Gastrocnemius medialis (tissue), 4 donors: ENCODE data around the gene MCAM. TPM values are rescaled to one million over a fixed set of nuclear protein-coding genes. Genes with fewer than 3 reads are reported as not detected.

ENCODE experiments used
- ATAC-seq, 2 donors: fragments of 150-250 bp; one replicate each; pipeline ENCODE4 v1.9.1; 2016
- DNase-seq, 2 donors: peaks; one replicate each; pipeline ENCODE4 v3.0.0-alpha.2; 2019
- H3K27ac ChIP-seq, 4 donors: fragments of 200-600 bp; sonication (generic); 1 replicate in 1 of 4; 2 replicates in 3 of 4; pipeline ENCODE4 v1.5.1; 2016 to 2018; ENCODE audit warnings: mild to moderate bottlenecking in 2 of 4, moderate library complexity in 1 of 4
- H3K27me3 ChIP-seq, 3 donors: fragments of 200-600 bp; sonication (generic) in 2 of 3; 1 replicate in 1 of 3; 2 replicates in 2 of 3; pipeline versions ENCODE4 v1.5.1 to v1.6.0; 2016 to 2019; ENCODE audit warnings: mild to moderate bottlenecking in 1 of 3, moderate library complexity in 1 of 3
- H3K36me3 ChIP-seq, 2 donors: fragments of 200-600 bp; sonication (generic) in 1 of 2; one replicate each; pipeline ENCODE4 v1.5.1; 2017 to 2018
- H3K4me1 ChIP-seq, 2 donors: fragments of 200-600 bp; sonication (generic) in 1 of 2; one replicate each; pipeline ENCODE4 v1.5.1; 2016 to 2017; ENCODE audit warnings: mild to moderate bottlenecking in 2 of 2
- H3K4me3 ChIP-seq, 4 donors: fragments of 200-600 bp; sonication (generic) in 3 of 4; 1 replicate in 1 of 4; 2 replicates in 3 of 4; pipeline ENCODE4 v1.5.1; 2016 to 2019; ENCODE audit warnings: mild to moderate bottlenecking in 2 of 4
- H3K9me3 ChIP-seq, 3 donors: fragments of 200-600 bp; sonication (generic) in 2 of 3; 1 replicate in 1 of 3; 2 replicates in 2 of 3; pipeline ENCODE4 v1.5.1; 2016 to 2019
- CTCF ChIP-seq, 5 experiments: fragments of 450-650 bp in 3 of 5; fragments of 200-600 bp in 2 of 5; sonication (generic) in 2 of 5; IDR thresholded peaks in 4 of 5; conservative IDR thresholded peaks in 1 of 5; 1 replicate in 4 of 5; 2 replicates in 1 of 5; pipeline ENCODE4 v1.5.1; 2016 to 2019; ENCODE audit warnings: antibody characterized with exemption in 5 of 5, mild to moderate bottlenecking in 3 of 5, moderate library complexity in 3 of 5
- POLR2A ChIP-seq, 2 donors: fragments of 450-650 bp; IDR thresholded peaks; one replicate each; pipeline ENCODE4 v1.6.1; 2017; ENCODE audit warnings: antibody characterized with exemption in 2 of 2, mild to moderate bottlenecking in 2 of 2, moderate library complexity in 2 of 2
- in situ Hi-C, 4 donors: fragments of 200-750 bp; cut with MboI; loops; one replicate each; pipeline versions ENCODE4 v1.15.0 to v1.8.0; 2017; ENCODE audit warnings: low sequenced_read_pairs in 4 of 4
- intact Hi-C: fragments of 100-400 bp; cut with DNase I; formaldehyde crosslinking; loops from one replicate; pipeline ENCODE4 v1.15.1; 2023; ENCODE audit warnings: low total_unique reads
- microRNA-seq, 2 donors: library from miRNA; unstranded; fragments of <30 nt; microRNA quantifications; one replicate each; pipeline ENCODE4, GENCODE V29; 2016; ENCODE audit warnings: borderline replicate concordance in 2 of 2
- total RNA-seq, 4 donors: library from RNA; depleted of rRNA; stranded (reverse); fragments of >200 nt; gene quantifications; one replicate each; pipeline versions ENCODE4 v1.1.0 to v1.2.3, GENCODE V29; 2016

MCAM gene
- total RNA-seq, 4 donors from 2014 or later, result 22.6 to 193 (median 123) TPM

- no peak for DNase-seq
- Histone ChIP-seq H3K27me3 (no peaks in the 10 kb centered on the region), H3K4me1 (peaks cover 14 to 26% of the 10 kb centered on the region in 2 donors), H3K4me3 (no peak overlapping the region), H3K27ac (no peak overlapping the region), H3K9me3 (no peaks in the 10 kb centered on the region), H3K36me3 (no peaks in the 10 kb centered on the region)
- in situ Hi-C loops (no loop called here), intact Hi-C loops (loop anchor here (5.0 kb wide), 1 partner anchor 59 kb away; the partner anchor contains the start of gene CBL)
- TF ChIP-seq POLR2A (IDR thresholded peaks at IDR 0.05), result no peak
- no peak for TF ChIP-seq CTCF (IDR thresholded peaks at IDR 0.05 in 4 of 5, conservative IDR thresholded peaks at IDR 0.05 in 1 of 5)
- no peak for ATAC-seq
These were observed 50.9 kb downstream of the MCAM start for GRCh38 chr11:119266063-119266462.

GRCh38 chr11:119263352-119263940 lies 53.5 kb downstream of the MCAM start:
- peaks cover 14 to 26% of the 10 kb centered on the region in 2 donors for H3K4me1 ChIP-seq
- intact Hi-C loops (no loop called here), in situ Hi-C loops (no loop called here)
- H3K4me3 ChIP-seq, result no peak overlapping the region
- ATAC-seq (peak in 1 of 2 donors; percentile 64), DNase-seq (no peak)
- H3K9me3 ChIP-seq, result no peaks in the 10 kb centered on the region
- TF ChIP-seq CTCF (IDR thresholded peaks at IDR 0.05 in 4 of 5, conservative IDR thresholded peaks at IDR 0.05 in 1 of 5), result no peak
- no peak for TF ChIP-seq POLR2A (IDR thresholded peaks at IDR 0.05)
- H3K27ac ChIP-seq, result peak overlapping the region; percentile 44 to 65 (median 48)
- no peaks in the 10 kb centered on the region for H3K27me3 ChIP-seq
- no peaks in the 10 kb centered on the region for H3K36me3 ChIP-seq

GRCh38 chr11:119262668-119263351 lies 54.1 kb downstream of the MCAM start:
- Histone ChIP-seq H3K4me3 (no peak overlapping the region), H3K36me3 (no peaks in the 10 kb centered on the region), H3K9me3 (no peaks in the 10 kb centered on the region), H3K27me3 (no peaks in the 10 kb centered on the region), H3K27ac (peak overlapping the region; percentile 44 to 65 (median 48)), H3K4me1 (peaks cover 14 to 26% of the 10 kb centered on the region in 2 donors)
- in situ Hi-C loops (no loop called here), intact Hi-C loops (no loop called here)
- TF ChIP-seq POLR2A (IDR thresholded peaks at IDR 0.05), result no peak
- no peak for TF ChIP-seq CTCF (IDR thresholded peaks at IDR 0.05 in 4 of 5, conservative IDR thresholded peaks at IDR 0.05 in 1 of 5)
- DNase-seq (no peak), ATAC-seq (no peak)

GRCh38 chr11:119258983-119259382 lies 57.9 kb downstream of the MCAM start:
- in situ Hi-C loops (no loop called here), intact Hi-C loops (no loop called here)
- Histone ChIP-seq H3K9me3 (no peaks in the 10 kb centered on the region), H3K4me1 (peaks cover 14 to 21% of the 10 kb centered on the region in 2 donors), H3K27me3 (no peaks in the 10 kb centered on the region), H3K36me3 (no peaks in the 10 kb centered on the region), H3K4me3 (no peak overlapping the region), H3K27ac (no peak overlapping the region)
- ATAC-seq, result no peak
- TF ChIP-seq CTCF (IDR thresholded peaks at IDR 0.05 in 4 of 5, conservative IDR thresholded peaks at IDR 0.05 in 1 of 5), result no peak
- no peak for TF ChIP-seq POLR2A (IDR thresholded peaks at IDR 0.05)
- no peak for DNase-seq

Small RNAs within 50 kb of the gene (microRNA-seq; reads per million reads assigned to microRNA genes)
- 0 reads per million in 2 donors for gene MIR6756

Other genes with a start within 250 kb of the MCAM start
- 10 to 100 TPM; 16.5 to 25.9 (median 20.3) TPM for gene VPS11, start 249.3 kb downstream of the MCAM start, total RNA-seq
- 10 to 100 TPM in 3 of 4 donors, 1 to 10 TPM in 1; 8.7 to 31.1 (median 14.5) TPM for gene HMBS, start 232.2 kb downstream of the MCAM start, total RNA-seq
- 10 to 100 TPM in 3 of 4 donors, 1 to 10 TPM in 1; 8.9 to 34.0 (median 15.1) TPM for gene DPAGT1, start 215.3 kb downstream of the MCAM start, total RNA-seq
- gene C2CD2L, start 209.8 kb downstream of the MCAM start, total RNA-seq, result 10 to 100 TPM; 10.0 to 30.7 (median 18.7) TPM
- 10 to 100 TPM in 3 of 4 donors, 1 to 10 TPM in 1; 8.1 to 17.8 (median 15.3) TPM for gene HINFP, start 195.6 kb downstream of the MCAM start, total RNA-seq
- gene ABCG4, start 168.1 kb downstream of the MCAM start, total RNA-seq, result not detected
- gene NLRX1, start 148.4 kb downstream of the MCAM start, total RNA-seq, result 10 to 100 TPM; 12.2 to 21.3 (median 16.4) TPM
- gene NHERF4, start 131.7 kb downstream of the MCAM start, total RNA-seq, result under 1 TPM in 1 of 4 donors, not detected in 3; 0.46 TPM
- 1 to 10 TPM; 3.0 to 6.7 (median 4.5) TPM for gene CBL, start 110.8 kb downstream of the MCAM start, total RNA-seq
- 1 to 10 TPM; 3.8 to 5.1 (median 4.7) TPM for gene RNF26, start 17.4 kb upstream of the MCAM start, total RNA-seq
- 10 to 100 TPM in 1 of 4 donors, 1 to 10 TPM in 3; 4.0 to 16.0 (median 6.0) TPM for gene C1QTNF5, start 23.8 kb upstream of the MCAM start, total RNA-seq
- gene MFRP, start 29.6 kb upstream of the MCAM start, total RNA-seq, result not detected
- 100 to 1,000 TPM in 1 of 4 donors, 10 to 100 TPM in 3; 19.4 to 105 (median 46.0) TPM for gene USP2, start 64.6 kb upstream of the MCAM start, total RNA-seq
- under 1 TPM in 3 of 4 donors, not detected in 1; 0.22 to 0.70 (median 0.36) TPM for gene THY1, start 106.0 kb upstream of the MCAM start, total RNA-seq